Neural cell (in vitro differentiated cells): ENCODE data around the gene AP1S3.

Experiments
- EZH2 ChIP-seq: fragments of 200-600, 300-800 bp; shearing (Covaris generic), sonication (generic); IDR thresholded peaks from 2 replicates; pipeline ENCODE4 v1.6.1; 2014; ENCODE audit warnings: antibody characterized with exemption, low read length, borderline replicate concordance, mild to moderate bottlenecking; ENCODE audit not compliant: insufficient read depth, poor library complexity, severe bottlenecking
- MXI1 ChIP-seq: fragments of 450-650 bp; conservative IDR thresholded peaks from 2 replicates; pipeline ENCODE4 v1.6.1; 2014; ENCODE audit warnings: antibody characterized with exemption, mild to moderate bottlenecking; ENCODE audit not compliant: poor library complexity, severe bottlenecking
- POLR2AphosphoS5 ChIP-seq: IDR thresholded peaks from 2 replicates; pipeline ENCODE4 v1.6.1; 2012
- SMC3 ChIP-seq: fragments of 450-650 bp; conservative IDR thresholded peaks from 2 replicates; pipeline ENCODE4 v1.6.1; 2014; ENCODE audit warnings: antibody characterized with exemption, mild to moderate bottlenecking, moderate library complexity; ENCODE audit not compliant: poor library complexity
- TAF1 ChIP-seq: IDR thresholded peaks from 2 replicates; pipeline ENCODE4 v1.6.1; 2012; ENCODE audit warnings: low read depth
- TF ChIP-seq, protein P1 (sequence below): fragments of 450-650 bp; IDR thresholded peaks from 2 replicates; pipeline ENCODE4 v1.5.1; 2014; ENCODE audit warnings: antibody characterized with exemption, mild to moderate bottlenecking, moderate library complexity; ENCODE audit not compliant: poor library complexity, severe bottlenecking
- TF ChIP-seq, protein P2 (sequence below): IDR thresholded peaks from 2 replicates; pipeline ENCODE4 v1.6.1; 2012; ENCODE audit warnings: borderline replicate concordance

GRCh38 chr2:223746611-223747010 lies 90.8 kb downstream of the AP1S3 start:
- no peak for TF ChIP-seq POLR2AphosphoS5
- no peak for TF ChIP-seq EZH2
- TF ChIP-seq, protein P1, sequence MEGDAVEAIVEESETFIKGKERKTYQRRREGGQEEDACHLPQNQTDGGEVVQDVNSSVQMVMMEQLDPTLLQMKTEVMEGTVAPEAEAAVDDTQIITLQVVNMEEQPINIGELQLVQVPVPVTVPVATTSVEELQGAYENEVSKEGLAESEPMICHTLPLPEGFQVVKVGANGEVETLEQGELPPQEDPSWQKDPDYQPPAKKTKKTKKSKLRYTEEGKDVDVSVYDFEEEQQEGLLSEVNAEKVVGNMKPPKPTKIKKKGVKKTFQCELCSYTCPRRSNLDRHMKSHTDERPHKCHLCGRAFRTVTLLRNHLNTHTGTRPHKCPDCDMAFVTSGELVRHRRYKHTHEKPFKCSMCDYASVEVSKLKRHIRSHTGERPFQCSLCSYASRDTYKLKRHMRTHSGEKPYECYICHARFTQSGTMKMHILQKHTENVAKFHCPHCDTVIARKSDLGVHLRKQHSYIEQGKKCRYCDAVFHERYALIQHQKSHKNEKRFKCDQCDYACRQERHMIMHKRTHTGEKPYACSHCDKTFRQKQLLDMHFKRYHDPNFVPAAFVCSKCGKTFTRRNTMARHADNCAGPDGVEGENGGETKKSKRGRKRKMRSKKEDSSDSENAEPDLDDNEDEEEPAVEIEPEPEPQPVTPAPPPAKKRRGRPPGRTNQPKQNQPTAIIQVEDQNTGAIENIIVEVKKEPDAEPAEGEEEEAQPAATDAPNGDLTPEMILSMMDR, result no peak
- no peak for TF ChIP-seq SMC3
- no peak for TF ChIP-seq MXI1
- TF ChIP-seq TAF1, result no peak
- TF ChIP-seq, protein P2, sequence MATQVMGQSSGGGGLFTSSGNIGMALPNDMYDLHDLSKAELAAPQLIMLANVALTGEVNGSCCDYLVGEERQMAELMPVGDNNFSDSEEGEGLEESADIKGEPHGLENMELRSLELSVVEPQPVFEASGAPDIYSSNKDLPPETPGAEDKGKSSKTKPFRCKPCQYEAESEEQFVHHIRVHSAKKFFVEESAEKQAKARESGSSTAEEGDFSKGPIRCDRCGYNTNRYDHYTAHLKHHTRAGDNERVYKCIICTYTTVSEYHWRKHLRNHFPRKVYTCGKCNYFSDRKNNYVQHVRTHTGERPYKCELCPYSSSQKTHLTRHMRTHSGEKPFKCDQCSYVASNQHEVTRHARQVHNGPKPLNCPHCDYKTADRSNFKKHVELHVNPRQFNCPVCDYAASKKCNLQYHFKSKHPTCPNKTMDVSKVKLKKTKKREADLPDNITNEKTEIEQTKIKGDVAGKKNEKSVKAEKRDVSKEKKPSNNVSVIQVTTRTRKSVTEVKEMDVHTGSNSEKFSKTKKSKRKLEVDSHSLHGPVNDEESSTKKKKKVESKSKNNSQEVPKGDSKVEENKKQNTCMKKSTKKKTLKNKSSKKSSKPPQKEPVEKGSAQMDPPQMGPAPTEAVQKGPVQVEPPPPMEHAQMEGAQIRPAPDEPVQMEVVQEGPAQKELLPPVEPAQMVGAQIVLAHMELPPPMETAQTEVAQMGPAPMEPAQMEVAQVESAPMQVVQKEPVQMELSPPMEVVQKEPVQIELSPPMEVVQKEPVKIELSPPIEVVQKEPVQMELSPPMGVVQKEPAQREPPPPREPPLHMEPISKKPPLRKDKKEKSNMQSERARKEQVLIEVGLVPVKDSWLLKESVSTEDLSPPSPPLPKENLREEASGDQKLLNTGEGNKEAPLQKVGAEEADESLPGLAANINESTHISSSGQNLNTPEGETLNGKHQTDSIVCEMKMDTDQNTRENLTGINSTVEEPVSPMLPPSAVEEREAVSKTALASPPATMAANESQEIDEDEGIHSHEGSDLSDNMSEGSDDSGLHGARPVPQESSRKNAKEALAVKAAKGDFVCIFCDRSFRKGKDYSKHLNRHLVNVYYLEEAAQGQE, result no peak
